K562 (cell line): ENCODE measurements around the gene EPHB3.

Source experiments
- ARHGAP35 ChIP-seq: fragments of 450-650 bp; IDR thresholded peaks from 2 replicates; pipeline ENCODE4 v1.6.1; 2018; ENCODE audit not compliant: partially characterized antibody
- CEBPB ChIP-seq: fragments of 450-650 bp; IDR thresholded peaks from 2 replicates; pipeline ENCODE4 v1.6.1; 2016; ENCODE audit warnings: missing genetic modification characterization, missing compliant biosample characterization
- CHD2 ChIP-seq: IDR thresholded peaks from 2 replicates; pipeline ENCODE4 v1.6.1; 2011; ENCODE audit warnings: low read depth, low read length
- CTCF ChIP-seq, 3 experiments: IDR thresholded peaks in 2 of 3; conservative IDR thresholded peaks in 1 of 3; 2 replicates each; pipeline ENCODE4 v1.5.1; 2011 to 2012; ENCODE audit warnings: low read length in 3 of 3, mild to moderate bottlenecking in 3 of 3, control low read depth in 2 of 3, improper control_type of control experiment in 1 of 3, inconsistent platforms in 1 of 3, low read depth in 1 of 3, mixed read lengths in 1 of 3, moderate library complexity in 1 of 3; ENCODE audit not compliant: insufficient read depth in 2 of 3
- EZH2 ChIP-seq: IDR thresholded peaks from 2 replicates; pipeline ENCODE4 v1.6.1; 2012; ENCODE audit warnings: low read depth, mild to moderate bottlenecking, inconsistent platforms, low read length, borderline replicate concordance
- FIP1L1 ChIP-seq: fragments of 200-400 bp; formaldehyde crosslinking; IDR thresholded peaks from 2 replicates; pipeline ENCODE4 v1.6.1; 2018; ENCODE audit warnings: mild to moderate bottlenecking, low read depth, low read length; ENCODE audit not compliant: poor library complexity, severe bottlenecking
- FOXO4 ChIP-seq: fragments of 450-650 bp; formaldehyde crosslinking; IDR thresholded peaks from 2 replicates; pipeline ENCODE4 v1.4.0; 2020; ENCODE audit warnings: mild to moderate bottlenecking, moderate library complexity
- HDAC2 ChIP-seq: fragments of 450-650 bp; IDR thresholded peaks from 2 replicates; pipeline ENCODE4 v1.6.1; 2016; ENCODE audit warnings: mild to moderate bottlenecking
- HINFP ChIP-seq: fragments of 450-650 bp; conservative IDR thresholded peaks from 2 replicates; pipeline ENCODE4 v1.6.1; 2016; ENCODE audit warnings: missing genetic modification characterization, low read depth, mild to moderate bottlenecking, control low read depth, missing compliant biosample characterization
- POLR2A ChIP-seq: fragments of 450-650 bp; conservative IDR thresholded peaks from 2 replicates; pipeline ENCODE4 v1.6.1; 2016
- TAL1 ChIP-seq: fragments of 450-650 bp; IDR thresholded peaks from 2 replicates; pipeline ENCODE4 v1.6.1; 2016; ENCODE audit warnings: mild to moderate bottlenecking
- TCF7 ChIP-seq: sonication (generic); IDR thresholded peaks from 2 replicates; pipeline ENCODE4 v1.6.1; 2016; ENCODE audit warnings: antibody characterized with exemption, borderline replicate concordance
- ZBTB1 ChIP-seq: sonication (generic); formaldehyde crosslinking; IDR thresholded peaks from 2 replicates; pipeline ENCODE4 v1.8.1; 2023; ENCODE audit warnings: missing genetic modification reagents, low read depth, mild to moderate bottlenecking, borderline replicate concordance
- ZNF507 ChIP-seq: conservative IDR thresholded peaks from 2 replicates; pipeline ENCODE4 v1.6.1; 2017; ENCODE audit warnings: missing genetic modification characterization, missing compliant biosample characterization

DNA sequence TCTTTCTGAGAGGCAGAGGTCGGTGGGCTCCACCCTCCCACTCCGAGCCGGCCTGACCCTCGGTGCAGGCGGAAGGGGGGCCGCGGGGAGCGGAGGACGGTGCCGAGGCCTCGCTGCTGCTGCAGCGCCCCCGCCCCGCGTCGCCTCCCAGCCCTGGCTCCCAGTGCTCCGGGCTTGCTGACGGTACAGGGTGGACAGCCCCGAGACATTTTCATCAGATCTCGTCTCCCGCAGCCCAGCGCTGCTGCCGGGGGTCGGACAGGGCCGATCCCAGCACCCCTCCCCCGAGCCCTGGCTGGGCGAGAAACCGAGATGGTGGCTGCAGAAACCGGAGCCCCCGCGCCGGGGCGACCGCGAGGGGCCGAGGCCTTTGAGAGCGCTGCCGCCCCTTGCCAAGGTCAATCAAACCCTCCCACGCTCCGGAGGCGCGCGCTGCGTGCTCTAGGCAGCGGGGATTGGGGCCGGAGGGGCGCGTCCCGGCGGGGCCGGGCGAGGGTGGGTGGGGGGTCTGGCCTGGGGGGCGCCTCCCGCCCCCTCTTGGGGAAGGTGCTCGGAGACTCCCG lies 42.5 kb downstream of the EPHB3 start:
- TF ChIP-seq ZNF507 (tag) (no peak), FOXO4 (CRISPR knock-in tag) (no peak), HDAC2 (no peak), POLR2A (no peak), CEBPB (tag) (no peak), FIP1L1 (no peak), CTCF (IDR thresholded peaks at IDR 0.05 in 2 of 3, conservative IDR thresholded peaks at IDR 0.05 in 1 of 3; ENCODE audit: insufficient read depth in 2 of 3, low read depth in 1 of 3, low read length in 3 of 3) (no peak), TAL1 (no peak), TCF7 (no peak), ARHGAP35 (no peak), HINFP (no peak), EZH2 (no peak), ZBTB1 (no peak), CHD2 (no peak)
